ENCODE data around the gene SEMA3C.
"Not testable (repeated sequence)": the region's sequence is repeated elsewhere in the genome, so short reads cannot be mapped to it uniquely, and the experiment has no call there.

Gene SEMA3C

GRCh38 chr7:80918909-80919721 is at the start of gene SEMA3C:
Gene SEMA3C (minus strand): TSS chr7:80919051. CDS start chr7:80916781, 2,270 bp downstream.
- peak; percentile 79 to 90 for DNase-seq

- no peak for DNase-seq
Observed at GRCh38 chr7:80968606-80969005, 49.8 kb upstream of the SEMA3C start.

- no peak for DNase-seq
Observed at GRCh38 chr7:80967917-80968297, 49.1 kb upstream of the SEMA3C start.

GRCh38 chr7:80967071-80967916 is 48.4 kb upstream of the SEMA3C start:
- no peak for DNase-seq

GRCh38 chr7:80960244-80960795 is 41.5 kb upstream of the SEMA3C start:
- DNase-seq, result no peak

- DNase-seq, result no peak
Observed at GRCh38 chr7:80957226-80957777, 38.5 kb upstream of the SEMA3C start.

GRCh38 chr7:80954191-80954590 is 35.3 kb upstream of the SEMA3C start:
- DNase-seq, result no peak

GRCh38 chr7:80950550-80950967 is 31.7 kb upstream of the SEMA3C start:
- no peak for DNase-seq

GRCh38 chr7:80949449-80949848 is 30.6 kb upstream of the SEMA3C start:
- DNase-seq, result no peak

- DNase-seq, result no peak
Observed at GRCh38 chr7:80946858-80947257, 28.0 kb upstream of the SEMA3C start.

- DNase-seq, result no peak
Observed at GRCh38 chr7:80945976-80946375, 27.1 kb upstream of the SEMA3C start.

GRCh38 chr7:80943342-80943741 is 24.5 kb upstream of the SEMA3C start:
- no peak for DNase-seq

GRCh38 chr7:80942261-80943041 is 23.6 kb upstream of the SEMA3C start:
- no peak for DNase-seq

- DNase-seq, result no peak
Observed at GRCh38 chr7:80941208-80941758, 22.4 kb upstream of the SEMA3C start.

- no peak for DNase-seq
Observed at GRCh38 chr7:80940539-80941207, 21.8 kb upstream of the SEMA3C start.

- DNase-seq, result no peak
Observed at GRCh38 chr7:80937336-80937735, 18.5 kb upstream of the SEMA3C start.

GRCh38 chr7:80935991-80936780 is 17.3 kb upstream of the SEMA3C start:
- DNase-seq, result peak; percentile 25 to 39

GRCh38 chr7:80934321-80934720 is 15.5 kb upstream of the SEMA3C start:
- DNase-seq, result no peak

GRCh38 chr7:80932536-80932935 is 13.7 kb upstream of the SEMA3C start:
- DNase-seq, result no peak

GRCh38 chr7:80929619-80930018 is 10.8 kb upstream of the SEMA3C start:
- DNase-seq, result no peak

GRCh38 chr7:80926955-80927354 is 8.1 kb upstream of the SEMA3C start:
- DNase-seq, result not testable (repeated sequence)
